Activated naive CD8-positive, alpha-beta T cell treated with anti-CD3 and anti-CD28 coated beads, Interleukin-2, amount 10 ng/mL, durations not matched to agents 7 days and 5 days (primary cell): ENCODE data around the gene CERK. TPM values are rescaled to one million over a fixed set of nuclear protein-coding genes. Genes with fewer than 3 reads are reported as not detected.
"Not testable (repeated sequence)": the region's sequence is repeated elsewhere in the genome, so short reads cannot be mapped to it uniquely, and the experiment has no call there.

ENCODE experiments used
- ATAC-seq: fragments of 150-1000 bp; cut with Tn5 transposase; one replicate; pipeline ENCODE4 v1.10.0; 2021; ENCODE audit warnings: low read depth, moderate library complexity
- POLR2A ChIA-PET: fragments of 350-600 bp; sonication (Branson Sonifier 250); formaldehyde crosslinking; loops from one replicate; lab custom pipeline; 2021; ENCODE audit warnings: antibody characterized with exemption; lab: Charles Lee
- DNase-seq: peaks from one replicate; pipeline ENCODE4 v3.0.0; 2021
- H3K27ac Mint-ChIP-seq: one replicate; pipeline ENCODE4 v1.8.0; 2022; ENCODE audit warnings: mild to moderate bottlenecking, mixed read lengths
- H3K27me3 Mint-ChIP-seq: one replicate; pipeline ENCODE4 v1.8.0; 2022; ENCODE audit warnings: mild to moderate bottlenecking, moderate library complexity, mixed read lengths
- H3K36me3 Mint-ChIP-seq: one replicate; pipeline ENCODE4 v1.8.0; 2021; ENCODE audit warnings: mild to moderate bottlenecking, mixed read lengths
- H3K4me1 Mint-ChIP-seq: one replicate; pipeline ENCODE4 v1.8.0; 2021; ENCODE audit warnings: mixed read lengths
- H3K4me3 Mint-ChIP-seq: one replicate; pipeline ENCODE4 v1.8.0; 2022; ENCODE audit warnings: mild to moderate bottlenecking, moderate library complexity, mixed read lengths
- H3K9me3 Mint-ChIP-seq: one replicate; pipeline ENCODE4 v1.8.0; 2021; ENCODE audit warnings: mixed read lengths
- total RNA-seq, 2 experiments: library from RNA; stranded (reverse); gene quantifications; one replicate each; pipeline ENCODE4 v1.2.3, GENCODE V29; 2021

CERK gene
- total RNA-seq, 2 experiments from 2014 or later = 90.8 to 94.9 TPM

GRCh38 chr22:46741974-46742519 is 4.0 kb upstream of the CERK start:
- Mint-ChIP-seq H3K27me3 (peaks cover 3% of the 10 kb centered on the region), H3K27ac (no peak overlapping the region), H3K36me3 (peaks cover 8% of the 10 kb centered on the region), H3K4me3 (no peak overlapping the region), H3K9me3 (peaks cover 4% of the 10 kb centered on the region), H3K4me1 (peaks cover 10% of the 10 kb centered on the region)
- ATAC-seq = no peak
- POLR2A ChIA-PET = interaction anchor here (2.7 kb wide), 1 partner anchor 20 kb away, joined by 10 read pairs; the partner anchor contains the start of gene TBC1D22A
- DNase-seq = no peak

GRCh38 chr22:46740910-46741780 is 3.1 kb upstream of the CERK start:
- peak overlapping the region; percentile 22 for H3K4me3 Mint-ChIP-seq
- H3K27ac Mint-ChIP-seq = peak overlapping the region; percentile 70
- H3K9me3 Mint-ChIP-seq = peaks cover 4% of the 10 kb centered on the region
- no peak for DNase-seq
- H3K4me1 Mint-ChIP-seq = peaks cover 17% of the 10 kb centered on the region
- peaks cover 10% of the 10 kb centered on the region for H3K36me3 Mint-ChIP-seq
- H3K27me3 Mint-ChIP-seq = no peaks in the 10 kb centered on the region
- POLR2A ChIA-PET = interaction anchor here (2.7 to 3.4 kb wide), 2 partner anchors 8 to 21 kb away, joined by 10 to 18 read pairs; partner anchors contain the start of gene TBC1D22A
- ATAC-seq = no peak

- POLR2A ChIA-PET = interaction anchor here (1.0 to 3.4 kb wide), 5 partner anchors 10 to 52 kb away, joined by 3 to 18 read pairs (median 5); partner anchors contain the start of gene TBC1D22A
- Mint-ChIP-seq H3K4me3 (peak overlapping the region; percentile 88), H3K9me3 (peaks cover 4% of the 10 kb centered on the region), H3K27me3 (no peaks in the 10 kb centered on the region), H3K27ac (peak overlapping the region; percentile 89), H3K4me1 (peaks cover 33% of the 10 kb centered on the region), H3K36me3 (peaks cover 15% of the 10 kb centered on the region)
- ATAC-seq (peak; percentile 38), DNase-seq (no peak)
These were observed 1.2 kb upstream of the CERK start for GRCh38 chr22:46739094-46739870.

GRCh38 chr22:46738647-46739093 is 618 bp upstream of the CERK start:
- H3K27me3 Mint-ChIP-seq = no peaks in the 10 kb centered on the region
- H3K36me3 Mint-ChIP-seq = peaks cover 15% of the 10 kb centered on the region
- ATAC-seq = no peak
- peaks cover 4% of the 10 kb centered on the region for H3K9me3 Mint-ChIP-seq
- POLR2A ChIA-PET = interaction anchor here (1.1 to 3.4 kb wide), 4 partner anchors 10 to 53 kb away, joined by 3 to 18 read pairs (median 8); partner anchors contain the start of gene TBC1D22A
- DNase-seq = peak; percentile 56
- H3K4me3 Mint-ChIP-seq = peak overlapping the region; percentile 88
- peaks cover 34% of the 10 kb centered on the region for H3K4me1 Mint-ChIP-seq
- peak overlapping the region; percentile 89 for H3K27ac Mint-ChIP-seq

GRCh38 chr22:46737105-46737975 is 712 bp downstream of the CERK start:
- peaks cover 9% of the 10 kb centered on the region for H3K36me3 Mint-ChIP-seq
- peak overlapping the region; percentile 100 for H3K4me3 Mint-ChIP-seq
- no peaks in the 10 kb centered on the region for H3K9me3 Mint-ChIP-seq
- DNase-seq (peak; percentile 68), ATAC-seq (peak; percentile 48)
- H3K27ac Mint-ChIP-seq = peak overlapping the region; percentile 96
- no peaks in the 10 kb centered on the region for H3K27me3 Mint-ChIP-seq
- POLR2A ChIA-PET = interaction anchor here (2.7 kb wide), 1 partner anchor 25 kb away, joined by 13 read pairs; the partner anchor contains the start of gene TBC1D22A
- H3K4me1 Mint-ChIP-seq = peaks cover 37% of the 10 kb centered on the region

- POLR2A ChIA-PET = interaction anchor here (2.7 kb wide), 1 partner anchor 26 kb away, joined by 13 read pairs; the partner anchor contains the start of gene TBC1D22A
- Mint-ChIP-seq H3K4me1 (peaks cover 38% of the 10 kb centered on the region), H3K9me3 (no peaks in the 10 kb centered on the region), H3K36me3 (peaks cover 11% of the 10 kb centered on the region), H3K27me3 (no peaks in the 10 kb centered on the region), H3K27ac (peak overlapping the region; percentile 96), H3K4me3 (peak overlapping the region; percentile 100)
- DNase-seq = no peak
- ATAC-seq = no peak
These were observed 1.3 kb downstream of the CERK start for GRCh38 chr22:46736705-46737104.

- H3K27ac Mint-ChIP-seq = peak overlapping the region; percentile 96
- no peaks in the 10 kb centered on the region for H3K9me3 Mint-ChIP-seq
- no peak for DNase-seq
- H3K4me1 Mint-ChIP-seq = peaks cover 41% of the 10 kb centered on the region
- peak overlapping the region; percentile 100 for H3K4me3 Mint-ChIP-seq
- no peaks in the 10 kb centered on the region for H3K27me3 Mint-ChIP-seq
- ATAC-seq = no peak
- peaks cover 14% of the 10 kb centered on the region for H3K36me3 Mint-ChIP-seq
- POLR2A ChIA-PET = interaction anchor here (1.2 to 2.7 kb wide), 3 partner anchors 13 to 68 kb away, joined by 3 to 13 read pairs (median 10); partner anchors contain the start of gene TBC1D22A
These were observed 2.1 kb downstream of the CERK start for GRCh38 chr22:46735747-46736608.

GRCh38 chr22:46734830-46735453 is 3.1 kb downstream of the CERK start:
- Mint-ChIP-seq H3K27me3 (no peaks in the 10 kb centered on the region), H3K27ac (peak overlapping the region; percentile 76), H3K4me1 (peaks cover 47% of the 10 kb centered on the region), H3K9me3 (no peaks in the 10 kb centered on the region), H3K36me3 (peaks cover 14% of the 10 kb centered on the region), H3K4me3 (peak overlapping the region; percentile 100)
- no peak for DNase-seq
- POLR2A ChIA-PET = interaction anchor here (1.2 to 2.7 kb wide), 3 partner anchors 14 to 69 kb away, joined by 3 to 13 read pairs (median 10); partner anchors contain the start of gene TBC1D22A
- ATAC-seq = no peak

GRCh38 chr22:46734213-46734722 is 3.8 kb downstream of the CERK start:
- H3K4me3 Mint-ChIP-seq, POLR2A ChIA-PET: not testable (repeated sequence)
- H3K4me1 Mint-ChIP-seq = peaks cover 46% of the 10 kb centered on the region

GRCh38 chr22:46732513-46732912 is 5.5 kb downstream of the CERK start:
- no peak overlapping the region for H3K27ac Mint-ChIP-seq
- POLR2A ChIA-PET = no interaction called here
- H3K36me3 Mint-ChIP-seq = peaks cover 17% of the 10 kb centered on the region
- no peaks in the 10 kb centered on the region for H3K9me3 Mint-ChIP-seq
- no peak for ATAC-seq
- H3K27me3 Mint-ChIP-seq = no peaks in the 10 kb centered on the region
- DNase-seq = no peak
- no peak overlapping the region for H3K4me3 Mint-ChIP-seq
- peaks cover 41% of the 10 kb centered on the region for H3K4me1 Mint-ChIP-seq

More at GRCh38 chr22:46734213-46734722, 3.8 kb downstream of the CERK start:
- not testable (repeated sequence) for H3K27me3 Mint-ChIP-seq, H3K27ac Mint-ChIP-seq, DNase-seq, ATAC-seq, H3K9me3 Mint-ChIP-seq
- H3K36me3 Mint-ChIP-seq = peaks cover 17% of the 10 kb centered on the region

- H3K27ac Mint-ChIP-seq = no peak overlapping the region
- H3K36me3 Mint-ChIP-seq = peaks cover 15% of the 10 kb centered on the region
- POLR2A ChIA-PET = no interaction called here
- DNase-seq (no peak), ATAC-seq (no peak)
- no peak overlapping the region for H3K4me3 Mint-ChIP-seq
- no peaks in the 10 kb centered on the region for H3K9me3 Mint-ChIP-seq
- H3K4me1 Mint-ChIP-seq = peaks cover 38% of the 10 kb centered on the region
- no peaks in the 10 kb centered on the region for H3K27me3 Mint-ChIP-seq
These were observed 6.0 kb downstream of the CERK start for GRCh38 chr22:46732041-46732379.
